ENCODE data around the gene PTPN1.

PTPN1 gene

DNA sequence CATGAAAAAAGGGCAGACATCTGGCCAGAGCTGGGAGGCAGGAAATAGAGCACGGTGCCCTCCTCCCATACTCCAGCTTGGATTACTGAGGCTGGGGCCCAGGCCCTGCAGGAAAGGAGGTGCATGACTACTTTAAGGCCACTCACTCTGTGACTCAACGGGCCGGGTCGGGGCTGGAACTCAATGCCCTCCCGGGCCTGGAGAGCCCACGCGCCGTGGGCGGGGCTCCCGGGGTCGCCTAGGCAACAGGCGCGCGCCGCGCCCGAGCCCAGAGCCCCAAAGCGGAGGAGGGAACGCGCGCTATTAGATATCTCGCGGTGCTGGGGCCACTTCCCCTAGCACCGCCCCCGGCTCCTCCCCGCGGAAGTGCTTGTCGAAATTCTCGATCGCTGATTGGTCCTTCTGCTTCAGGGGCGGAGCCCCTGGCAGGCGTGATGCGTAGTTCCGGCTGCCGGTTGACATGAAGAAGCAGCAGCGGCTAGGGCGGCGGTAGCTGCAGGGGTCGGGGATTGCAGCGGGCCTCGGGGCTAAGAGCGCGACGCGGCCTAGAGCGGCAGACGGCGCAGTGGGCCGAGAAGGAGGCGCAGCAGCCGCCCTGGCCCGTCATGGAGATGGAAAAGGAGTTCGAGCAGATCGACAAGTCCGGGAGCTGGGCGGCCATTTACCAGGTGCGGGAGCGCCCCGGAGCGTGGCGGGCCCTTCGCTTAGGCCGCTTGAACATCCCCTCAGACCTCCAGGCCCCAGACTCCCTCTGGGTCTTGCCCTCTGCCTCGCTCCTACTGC lies at the start of gene PTPN1:
Gene PTPN1 (plus strand): TSS at position 461 of the 783 bp plus-strand sequence. CDS start 145 bp downstream, at position 606.
- Histone ChIP-seq H3K79me2 (ENCODE audit: insufficient read depth, low read length) (peaks cover 49% of the 10 kb centered on the region), H3K4me3 (ENCODE audit: low read length, poor library complexity, severe bottlenecking) (peak within 1 kb of the TSS; percentile 85), H3K4me1 (ENCODE audit: insufficient read depth, low read length, poor library complexity, severe bottlenecking) (peaks cover 48% of the 10 kb centered on the region), H3K4me2 (ENCODE audit: low read depth, low read length, poor library complexity, severe bottlenecking) (peak within 1 kb of the TSS; percentile 86), H3F3A (ENCODE audit: low read depth) (no peaks in the 10 kb centered on the region), H2AFZ (ENCODE audit: low read length) (peak within 1 kb of the TSS; percentile 90), H3K9ac (ENCODE audit: low read depth, low read length, poor library complexity, severe bottlenecking) (peak within 1 kb of the TSS; percentile 79), H3K9me2 (replicated peaks; ENCODE audit: low read depth, low read length) (no peaks in the 10 kb centered on the region), H3K27me3 (ENCODE audit: insufficient read depth, low read length, poor library complexity, severe bottlenecking) (no peaks in the 10 kb centered on the region), H4K20me1 (ENCODE audit: insufficient read depth, low read length, poor library complexity, severe bottlenecking) (peaks cover 48% of the 10 kb centered on the region), H3K36me3 (ENCODE audit: insufficient read depth, low read length) (no peaks in the 10 kb centered on the region), H3K9me3 (ENCODE audit: insufficient read depth, low read depth, low read length) (no peaks in the 10 kb centered on the region)
- TF ChIP-seq, protein P1, sequence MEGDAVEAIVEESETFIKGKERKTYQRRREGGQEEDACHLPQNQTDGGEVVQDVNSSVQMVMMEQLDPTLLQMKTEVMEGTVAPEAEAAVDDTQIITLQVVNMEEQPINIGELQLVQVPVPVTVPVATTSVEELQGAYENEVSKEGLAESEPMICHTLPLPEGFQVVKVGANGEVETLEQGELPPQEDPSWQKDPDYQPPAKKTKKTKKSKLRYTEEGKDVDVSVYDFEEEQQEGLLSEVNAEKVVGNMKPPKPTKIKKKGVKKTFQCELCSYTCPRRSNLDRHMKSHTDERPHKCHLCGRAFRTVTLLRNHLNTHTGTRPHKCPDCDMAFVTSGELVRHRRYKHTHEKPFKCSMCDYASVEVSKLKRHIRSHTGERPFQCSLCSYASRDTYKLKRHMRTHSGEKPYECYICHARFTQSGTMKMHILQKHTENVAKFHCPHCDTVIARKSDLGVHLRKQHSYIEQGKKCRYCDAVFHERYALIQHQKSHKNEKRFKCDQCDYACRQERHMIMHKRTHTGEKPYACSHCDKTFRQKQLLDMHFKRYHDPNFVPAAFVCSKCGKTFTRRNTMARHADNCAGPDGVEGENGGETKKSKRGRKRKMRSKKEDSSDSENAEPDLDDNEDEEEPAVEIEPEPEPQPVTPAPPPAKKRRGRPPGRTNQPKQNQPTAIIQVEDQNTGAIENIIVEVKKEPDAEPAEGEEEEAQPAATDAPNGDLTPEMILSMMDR (conservative IDR thresholded peaks at IDR 0.05; ENCODE audit: low read length) = no peak
- TF ChIP-seq EZH2phosphoT487 (IDR thresholded peaks at IDR 0.05; ENCODE audit: borderline replicate concordance) = no peak

DNA sequence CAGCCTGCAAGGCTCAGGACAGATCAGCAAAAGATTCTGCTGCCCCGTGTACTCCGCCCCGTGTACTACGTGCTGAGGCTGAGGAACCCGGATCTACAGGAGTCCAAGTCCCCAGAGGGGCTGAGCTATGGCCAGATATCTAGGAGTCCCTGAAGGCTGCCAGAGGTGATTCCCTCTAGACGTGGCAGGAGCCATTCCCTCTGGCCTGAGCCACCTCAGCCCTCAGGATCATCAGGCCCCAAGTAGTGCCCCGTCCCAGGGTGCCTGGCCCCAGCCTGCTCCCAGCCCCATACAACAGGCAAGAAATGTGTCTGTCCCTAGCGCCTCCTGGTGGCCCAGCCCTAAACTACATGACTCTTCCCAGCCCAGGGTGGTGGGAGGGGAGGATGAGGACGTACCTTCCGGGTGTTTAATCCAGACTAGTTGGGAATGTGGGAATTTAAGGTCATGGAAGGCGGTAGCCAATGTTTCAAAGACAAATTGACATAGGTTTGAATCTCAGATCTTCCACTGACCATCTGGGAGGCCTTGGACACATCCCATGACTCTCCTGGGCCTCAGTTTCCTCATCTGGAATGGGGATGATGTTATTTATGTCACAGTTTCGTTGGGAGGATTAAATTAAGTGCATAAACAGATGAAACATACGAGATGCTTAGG lies 49.4 kb upstream of the PTPN1 start:
- Histone ChIP-seq H3K4me2 (ENCODE audit: low read depth, low read length, poor library complexity, severe bottlenecking) (no peak overlapping the region), H4K20me1 (ENCODE audit: insufficient read depth, low read length, poor library complexity, severe bottlenecking) (no peaks in the 10 kb centered on the region), H3F3A (ENCODE audit: low read depth) (no peaks in the 10 kb centered on the region), H3K79me2 (ENCODE audit: insufficient read depth, low read length) (no peaks in the 10 kb centered on the region), H3K36me3 (ENCODE audit: insufficient read depth, low read length) (no peaks in the 10 kb centered on the region), H3K4me1 (ENCODE audit: insufficient read depth, low read length, poor library complexity, severe bottlenecking) (no peaks in the 10 kb centered on the region), H2AFZ (ENCODE audit: low read length) (no peak overlapping the region), H3K9me3 (ENCODE audit: insufficient read depth, low read depth, low read length) (no peaks in the 10 kb centered on the region), H3K9ac (ENCODE audit: low read depth, low read length, poor library complexity, severe bottlenecking) (no peak overlapping the region), H3K27me3 (ENCODE audit: insufficient read depth, low read length, poor library complexity, severe bottlenecking) (no peaks in the 10 kb centered on the region), H3K9me2 (replicated peaks; ENCODE audit: low read depth, low read length) (no peaks in the 10 kb centered on the region), H3K4me3 (ENCODE audit: low read length, poor library complexity, severe bottlenecking) (no peak overlapping the region)
- TF ChIP-seq, protein P1 (conservative IDR thresholded peaks at IDR 0.05; ENCODE audit: low read length) = peak; percentile 87
- TF ChIP-seq EZH2phosphoT487 (IDR thresholded peaks at IDR 0.05; ENCODE audit: borderline replicate concordance) = no peak

DNA sequence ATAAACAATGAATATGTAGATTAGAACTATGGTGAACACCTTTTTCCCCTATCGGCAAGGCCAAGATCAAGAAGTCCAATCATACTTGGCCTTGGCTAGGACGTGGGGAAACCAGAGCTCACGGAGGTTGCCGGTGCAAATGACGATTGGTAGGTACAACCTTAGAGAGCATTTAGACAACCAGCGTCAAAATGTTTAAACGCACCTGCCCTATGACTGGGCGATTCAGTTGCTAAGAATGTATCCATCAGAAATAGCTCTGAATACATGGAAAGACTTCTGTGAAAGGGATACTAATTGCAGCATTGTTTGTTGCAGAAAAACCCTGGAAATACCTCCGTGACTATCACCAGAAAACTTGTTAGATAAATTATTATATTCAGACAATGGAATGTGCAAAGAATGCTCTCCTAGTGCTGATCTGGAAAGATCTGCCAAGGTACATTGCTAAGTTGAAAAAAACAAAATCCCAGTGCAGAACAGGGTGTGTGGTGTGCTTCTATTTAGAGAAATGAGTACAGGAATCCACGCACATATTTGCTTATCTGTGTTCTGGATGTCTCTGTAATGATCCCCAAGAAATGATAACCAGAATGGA lies 48.0 kb upstream of the PTPN1 start:
- Histone ChIP-seq H3K36me3 (ENCODE audit: insufficient read depth, low read length) (no peaks in the 10 kb centered on the region), H3K27me3 (ENCODE audit: insufficient read depth, low read length, poor library complexity, severe bottlenecking) (no peaks in the 10 kb centered on the region), H3K9ac (ENCODE audit: low read depth, low read length, poor library complexity, severe bottlenecking) (no peak overlapping the region), H3F3A (ENCODE audit: low read depth) (no peaks in the 10 kb centered on the region), H3K4me3 (ENCODE audit: low read length, poor library complexity, severe bottlenecking) (no peak overlapping the region), H4K20me1 (ENCODE audit: insufficient read depth, low read length, poor library complexity, severe bottlenecking) (no peaks in the 10 kb centered on the region), H3K4me1 (ENCODE audit: insufficient read depth, low read length, poor library complexity, severe bottlenecking) (no peaks in the 10 kb centered on the region), H3K9me3 (ENCODE audit: insufficient read depth, low read depth, low read length) (no peaks in the 10 kb centered on the region), H3K4me2 (ENCODE audit: low read depth, low read length, poor library complexity, severe bottlenecking) (no peak overlapping the region), H2AFZ (ENCODE audit: low read length) (no peak overlapping the region), H3K9me2 (replicated peaks; ENCODE audit: low read depth, low read length) (no peaks in the 10 kb centered on the region), H3K79me2 (ENCODE audit: insufficient read depth, low read length) (no peaks in the 10 kb centered on the region)
- TF ChIP-seq, protein P1 (conservative IDR thresholded peaks at IDR 0.05; ENCODE audit: low read length) = no peak
- no peak for TF ChIP-seq EZH2phosphoT487 (IDR thresholded peaks at IDR 0.05; ENCODE audit: borderline replicate concordance)
